Measurements from ENCODE around the gene EDNRA.

- TF ChIP-seq CTCF (conservative IDR thresholded peaks at IDR 0.05) (no peak), EZH2 (IDR thresholded peaks at IDR 0.05; ENCODE audit: low read depth) (no peak)
These were observed 6.7 kb downstream of the EDNRA start for GRCh38 chr4:147487616-147488015.
